Activated CD4-positive, alpha-beta memory T cell treated with anti-CD3 and anti-CD28 coated beads for 36 hours (primary cell): ENCODE measurements around the gene RNF4. TPM values are rescaled to one million over a fixed set of nuclear protein-coding genes. Genes with fewer than 3 reads are reported as not detected.
"Not testable (repeated sequence)": the region's sequence is repeated elsewhere in the genome, so short reads cannot be mapped to it uniquely, and the experiment has no call there.

Experiments
- CTCF ChIA-PET: fragments of 350-600 bp; sonication (Branson Sonifier 250); formaldehyde crosslinking; loops from one replicate; lab custom pipeline; 2021; ENCODE audit warnings: antibody characterized with exemption, inconsistent platforms; lab: Charles Lee
- POLR2A ChIA-PET: fragments of 350-600 bp; sonication (Branson Sonifier 250); formaldehyde crosslinking; loops from one replicate; lab custom pipeline; 2021; ENCODE audit warnings: antibody characterized with exemption; lab: Charles Lee
- DNase-seq: peaks from one replicate; pipeline ENCODE4 v3.0.0-alpha.2; 2020
- H3K27ac Mint-ChIP-seq: one replicate; pipeline ENCODE4 v1.8.0; 2021; ENCODE audit warnings: mixed read lengths
- H3K27me3 Mint-ChIP-seq: one replicate; pipeline ENCODE4 v1.8.0; 2021; ENCODE audit warnings: mixed read lengths
- H3K36me3 Mint-ChIP-seq: one replicate; pipeline ENCODE4 v1.8.0; 2021; ENCODE audit warnings: mixed read lengths
- H3K4me1 Mint-ChIP-seq: one replicate; pipeline ENCODE4 v1.8.0; 2021; ENCODE audit warnings: low read depth, mixed read lengths
- H3K4me3 Mint-ChIP-seq: one replicate; pipeline ENCODE4 v1.8.0; 2021; ENCODE audit warnings: mild to moderate bottlenecking, mixed read lengths
- H3K9me3 Mint-ChIP-seq: one replicate; pipeline ENCODE4 v1.8.0; 2021; ENCODE audit warnings: mixed read lengths
- intact Hi-C: fragments of 100-400 bp; cut with micrococcal nuclease; formaldehyde crosslinking; loops from one replicate; pipeline ENCODE4 v1.15.1; 2023
- total RNA-seq, 2 experiments: library from RNA; stranded (reverse); gene quantifications; one replicate each; pipeline ENCODE4 v1.2.3, GENCODE V29; 2021

Gene RNF4
- total RNA-seq, 2 experiments from 2014 or later: 84.6 to 90.3 TPM

GRCh38 chr4:2546286-2546823 is 77.4 kb downstream of the RNF4 start:
- H3K36me3 Mint-ChIP-seq: peaks cover 4% of the 10 kb centered on the region
- peaks cover 28% of the 10 kb centered on the region for H3K4me1 Mint-ChIP-seq
- intact Hi-C loops: no loop called here
- DNase-seq: no peak
- no peak overlapping the region for H3K27ac Mint-ChIP-seq
- no peaks in the 10 kb centered on the region for H3K27me3 Mint-ChIP-seq
- POLR2A ChIA-PET: interaction anchor here (1.0 kb wide), 1 partner anchor 80 kb away, joined by 3 read pairs; no protein-coding TSS in a partner anchor
- H3K9me3 Mint-ChIP-seq: no peaks in the 10 kb centered on the region
- CTCF ChIA-PET: interaction anchor here (1.2 kb wide), 1 partner anchor 9 kb away, joined by 3 read pairs; no protein-coding TSS in a partner anchor
- no peak overlapping the region for H3K4me3 Mint-ChIP-seq

GRCh38 chr4:2546961-2547691 is 78.2 kb downstream of the RNF4 start:
- H3K27me3 Mint-ChIP-seq, intact Hi-C loops, H3K4me3 Mint-ChIP-seq, H3K9me3 Mint-ChIP-seq, DNase-seq, H3K27ac Mint-ChIP-seq, H3K36me3 Mint-ChIP-seq: not testable (repeated sequence)
- POLR2A ChIA-PET: interaction anchor here (1.0 kb wide), 1 partner anchor 79 kb away, joined by 3 read pairs; no protein-coding TSS in a partner anchor
- CTCF ChIA-PET: interaction anchor here (1.2 kb wide), 1 partner anchor 9 kb away, joined by 3 read pairs; no protein-coding TSS in a partner anchor
- peaks cover 31% of the 10 kb centered on the region for H3K4me1 Mint-ChIP-seq

GRCh38 chr4:2551118-2551517 is 82.2 kb downstream of the RNF4 start:
- Mint-ChIP-seq H3K27ac (peak overlapping the region; percentile 69), H3K4me3 (no peak overlapping the region), H3K9me3 (no peaks in the 10 kb centered on the region), H3K27me3 (no peaks in the 10 kb centered on the region), H3K36me3 (no peaks in the 10 kb centered on the region), H3K4me1 (peaks cover 38% of the 10 kb centered on the region)
- no peak for DNase-seq
- ChIA-PET POLR2A (no interaction called here), CTCF (interaction anchor here (1.4 kb wide), 1 partner anchor 14 kb away, joined by 5 read pairs; the partner anchor contains the start of gene FAM193A)
- intact Hi-C loops: no loop called here

GRCh38 chr4:2552806-2553205 is 83.9 kb downstream of the RNF4 start:
- H3K36me3 Mint-ChIP-seq: no peaks in the 10 kb centered on the region
- ChIA-PET CTCF (no interaction called here), POLR2A (no interaction called here)
- no peak overlapping the region for H3K27ac Mint-ChIP-seq
- intact Hi-C loops: no loop called here
- peaks cover 40% of the 10 kb centered on the region for H3K4me1 Mint-ChIP-seq
- H3K4me3 Mint-ChIP-seq: no peak overlapping the region
- H3K9me3 Mint-ChIP-seq: no peaks in the 10 kb centered on the region
- no peaks in the 10 kb centered on the region for H3K27me3 Mint-ChIP-seq
- DNase-seq: no peak

GRCh38 chr4:2558301-2558700 is 89.4 kb downstream of the RNF4 start:
- no peaks in the 10 kb centered on the region for H3K27me3 Mint-ChIP-seq
- CTCF ChIA-PET: no interaction called here
- H3K4me3 Mint-ChIP-seq: no peak overlapping the region
- intact Hi-C loops: no loop called here
- no peaks in the 10 kb centered on the region for H3K36me3 Mint-ChIP-seq
- H3K4me1 Mint-ChIP-seq: peaks cover 25% of the 10 kb centered on the region
- POLR2A ChIA-PET: no interaction called here
- no peak for DNase-seq
- no peaks in the 10 kb centered on the region for H3K9me3 Mint-ChIP-seq
- H3K27ac Mint-ChIP-seq: no peak overlapping the region

- H3K4me3 Mint-ChIP-seq: no peak overlapping the region
- H3K27me3 Mint-ChIP-seq: no peaks in the 10 kb centered on the region
- intact Hi-C loops: no loop called here
- DNase-seq: no peak
- ChIA-PET CTCF (no interaction called here), POLR2A (no interaction called here)
- H3K9me3 Mint-ChIP-seq: no peaks in the 10 kb centered on the region
- no peaks in the 10 kb centered on the region for H3K36me3 Mint-ChIP-seq
- no peak overlapping the region for H3K27ac Mint-ChIP-seq
- H3K4me1 Mint-ChIP-seq: peaks cover 16% of the 10 kb centered on the region
These were observed 91.3 kb downstream of the RNF4 start for GRCh38 chr4:2560167-2560566.

Other genes with a start within 250 kb of the RNF4 start
- 10 to 100 TPM; 20.2 to 20.3 TPM for gene HAUS3, start 227.0 kb upstream of the RNF4 start, total RNA-seq
- 1 to 10 TPM; 2.7 to 4.0 TPM for gene POLN, start 227.0 kb upstream of the RNF4 start, total RNA-seq
- 1 to 10 TPM; 3.6 to 4.9 TPM for gene MXD4, start 207.0 kb upstream of the RNF4 start, total RNA-seq
- 10 to 100 TPM; 19.7 to 20.0 TPM for gene ZFYVE28, start 50.5 kb upstream of the RNF4 start, total RNA-seq
- not detected for gene CFAP99, start 50.2 kb upstream of the RNF4 start, total RNA-seq
- gene FAM193A, start 67.5 kb downstream of the RNF4 start, total RNA-seq: 10 to 100 TPM; 21.7 to 22.6 TPM